ENCODE results near the gene STAM. TPM values are rescaled to one million over a fixed set of nuclear protein-coding genes. Genes with fewer than 3 reads are reported as not detected.
"Not testable (repeated sequence)": the region's sequence is repeated elsewhere in the genome, so short reads cannot be mapped to it uniquely, and the experiment has no call there.

Gene STAM
- polyA plus RNA-seq, 5 donors = 30.5 to 43.9 (median 36.4) TPM

DNA sequence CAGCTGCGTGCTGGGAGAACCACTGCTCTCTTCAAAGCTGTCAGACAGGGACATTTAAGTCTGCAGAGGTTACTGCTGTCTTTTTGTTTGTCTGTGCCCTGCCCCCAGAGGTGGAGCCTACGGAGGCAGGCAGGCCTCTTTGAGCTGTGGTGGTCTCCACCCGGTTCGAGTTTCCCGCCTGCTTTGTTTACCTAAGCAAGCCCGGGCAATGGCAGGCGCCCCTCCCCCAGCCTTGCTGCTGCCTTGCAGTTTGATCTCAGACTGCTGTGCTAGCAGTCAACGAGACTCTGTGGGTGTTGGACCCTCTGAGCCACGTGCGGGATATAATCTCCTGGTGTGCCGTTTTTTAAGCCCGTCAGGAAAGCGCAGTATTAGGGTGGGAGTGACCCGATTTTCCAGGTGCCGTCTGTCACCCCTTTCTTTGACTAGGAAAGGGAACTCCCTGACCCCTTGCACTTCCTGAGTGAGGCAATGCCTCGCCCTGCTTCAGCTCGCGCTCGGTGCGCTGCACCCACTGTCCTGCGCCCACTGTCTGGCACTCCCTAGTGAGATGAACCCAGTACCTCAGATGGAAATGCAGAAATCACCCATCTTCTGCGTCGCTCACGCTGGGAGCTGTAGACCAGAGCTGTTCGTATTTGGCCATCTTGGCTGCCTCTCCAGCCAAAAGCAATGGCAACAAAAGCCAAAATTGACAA, 78.5 kb downstream of the STAM start:
- not testable (repeated sequence) for DNase-seq

DNA sequence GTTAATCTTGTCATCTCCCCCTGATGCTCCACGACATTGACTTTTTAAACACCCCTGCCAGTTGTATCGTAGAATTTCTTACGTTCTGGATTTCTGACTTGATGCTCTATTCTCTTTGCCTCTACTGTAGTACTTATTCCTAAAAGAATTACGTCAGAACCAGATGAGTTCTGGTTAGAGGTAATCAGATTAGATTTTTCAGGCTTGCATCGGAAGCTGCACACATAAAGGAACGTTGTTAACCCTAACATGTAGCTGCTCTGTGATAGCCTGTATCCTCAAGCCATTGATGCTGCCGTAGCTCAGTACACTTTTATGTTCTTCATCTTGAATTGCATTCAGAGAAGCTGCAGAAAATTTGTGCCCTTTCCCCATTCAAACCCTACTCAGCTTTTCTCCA, 81.8 kb downstream of the STAM start:
- no peak for DNase-seq

DNA sequence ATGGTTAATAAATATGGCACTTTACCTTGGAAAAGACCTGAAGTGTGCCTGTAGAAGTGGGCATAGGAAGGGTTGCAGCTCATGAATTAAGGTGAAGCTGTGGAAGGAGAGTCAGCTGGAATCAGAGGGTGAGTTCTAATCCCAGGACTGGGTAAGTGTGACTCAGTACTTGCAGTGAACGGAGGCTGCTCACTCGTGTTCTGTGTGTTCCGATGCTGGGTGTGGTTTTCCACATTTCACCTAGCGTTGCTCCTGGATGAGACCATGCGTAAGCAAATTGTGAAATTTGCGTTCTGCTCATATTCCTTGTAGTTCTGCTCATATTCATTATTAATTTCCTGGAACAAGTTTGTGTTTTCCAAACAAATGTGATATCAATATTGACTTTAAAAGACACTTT, 85.7 kb downstream of the STAM start:
- no peak for DNase-seq

DNA sequence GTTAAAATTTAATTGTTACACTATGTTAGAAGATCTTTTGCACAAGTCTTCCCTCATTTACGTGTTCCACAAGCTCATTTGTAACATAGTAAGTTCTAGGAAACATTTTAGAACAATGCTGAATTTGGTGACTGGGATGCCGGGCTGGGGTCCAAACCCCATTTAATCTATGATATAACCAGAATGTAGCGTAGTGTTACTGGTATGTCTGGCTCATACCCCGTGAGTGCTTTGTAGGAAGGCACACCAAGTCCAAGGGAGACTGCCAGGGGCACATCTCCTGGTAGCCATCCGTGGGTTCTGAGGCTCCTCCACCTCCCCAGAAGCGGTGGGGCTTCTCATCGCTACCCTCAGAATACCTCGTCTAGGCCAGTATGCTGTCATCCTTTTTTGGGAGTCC, 86.7 kb downstream of the STAM start:
- DNase-seq = no peak

DNA sequence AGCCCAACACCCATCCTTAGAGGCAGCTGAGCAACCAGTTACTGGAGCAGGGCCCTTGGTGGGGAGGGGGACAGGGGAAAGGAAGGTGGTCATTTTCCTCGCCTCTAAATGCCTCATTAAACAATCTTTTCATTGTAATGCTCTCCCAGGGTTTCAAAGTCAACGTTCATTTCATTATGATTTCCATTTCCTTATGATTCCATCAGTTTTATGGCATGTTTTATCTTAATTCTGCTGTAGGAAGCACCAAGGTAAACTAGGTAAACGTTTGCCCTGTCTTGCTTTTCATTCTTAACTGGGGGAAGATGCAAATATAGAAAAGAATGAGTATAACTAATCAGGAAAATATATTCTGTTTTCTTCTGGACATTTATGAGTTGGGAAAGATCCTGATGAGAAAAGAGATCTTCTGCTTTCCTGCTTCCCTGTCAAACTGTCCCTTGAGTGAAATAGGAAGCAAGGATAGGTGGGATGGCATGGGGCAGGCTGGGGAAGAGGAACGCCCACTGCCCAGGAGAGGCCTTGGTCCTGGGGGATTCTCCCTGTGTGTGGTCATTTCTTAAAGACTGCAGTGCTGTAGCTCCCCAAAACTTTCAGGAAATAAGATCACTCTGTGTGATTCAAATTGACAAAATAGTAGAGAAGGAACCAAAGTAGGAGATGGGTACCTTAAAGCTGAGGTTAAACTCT, 87.5 kb downstream of the STAM start:
- DNase-seq = no peak

DNA sequence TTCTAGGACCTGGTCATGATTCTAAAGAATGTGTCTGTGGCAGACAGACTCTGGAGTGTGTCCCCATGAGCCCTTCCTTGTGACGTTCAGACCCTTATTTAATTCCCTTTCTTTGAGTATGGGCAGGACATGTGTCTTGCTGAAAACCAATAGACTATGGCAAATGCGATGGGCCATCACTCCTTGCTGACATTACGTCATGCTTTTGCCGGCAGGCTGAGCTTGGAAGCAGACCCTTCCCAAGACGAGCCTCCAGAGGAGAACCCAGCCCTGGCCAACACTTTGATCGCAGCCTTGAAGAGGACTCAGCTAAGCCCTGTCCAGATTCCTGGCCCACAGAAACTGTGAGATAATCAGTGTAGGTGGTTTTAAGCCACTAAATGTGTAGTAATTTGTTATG, 89.7 kb downstream of the STAM start:
- DNase-seq = no peak

DNA sequence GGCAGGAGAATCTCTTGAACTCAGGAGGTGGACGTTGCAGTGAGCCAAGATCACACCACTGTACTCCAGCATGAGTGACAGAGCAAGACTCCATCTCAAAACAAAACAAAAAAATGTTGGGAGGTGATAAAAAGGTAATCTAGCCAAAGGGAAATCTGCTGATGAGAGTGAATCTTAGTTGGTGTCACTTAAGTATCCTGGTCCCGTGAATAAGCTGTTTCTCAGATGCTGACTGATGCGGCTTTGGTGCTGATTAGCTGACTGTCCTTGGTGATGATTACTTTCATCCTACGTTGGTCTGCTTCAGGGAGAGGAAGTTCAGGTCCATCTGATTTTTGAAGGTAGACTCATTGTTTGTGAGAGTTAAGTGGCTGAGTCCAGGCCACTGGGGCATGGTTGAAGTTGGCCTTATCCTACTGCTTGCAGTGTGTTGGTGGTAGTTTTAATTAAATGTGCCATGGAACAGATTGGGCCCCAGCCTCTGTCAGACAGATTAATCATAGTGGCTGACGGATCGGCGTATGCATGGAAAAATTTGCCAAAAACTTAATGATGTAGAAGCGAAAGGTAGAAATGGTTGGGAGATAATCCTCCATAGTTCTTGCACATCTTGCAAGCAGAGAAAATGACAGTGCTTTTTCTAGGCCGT, 90.6 kb downstream of the STAM start:
- DNase-seq = no peak

DNA sequence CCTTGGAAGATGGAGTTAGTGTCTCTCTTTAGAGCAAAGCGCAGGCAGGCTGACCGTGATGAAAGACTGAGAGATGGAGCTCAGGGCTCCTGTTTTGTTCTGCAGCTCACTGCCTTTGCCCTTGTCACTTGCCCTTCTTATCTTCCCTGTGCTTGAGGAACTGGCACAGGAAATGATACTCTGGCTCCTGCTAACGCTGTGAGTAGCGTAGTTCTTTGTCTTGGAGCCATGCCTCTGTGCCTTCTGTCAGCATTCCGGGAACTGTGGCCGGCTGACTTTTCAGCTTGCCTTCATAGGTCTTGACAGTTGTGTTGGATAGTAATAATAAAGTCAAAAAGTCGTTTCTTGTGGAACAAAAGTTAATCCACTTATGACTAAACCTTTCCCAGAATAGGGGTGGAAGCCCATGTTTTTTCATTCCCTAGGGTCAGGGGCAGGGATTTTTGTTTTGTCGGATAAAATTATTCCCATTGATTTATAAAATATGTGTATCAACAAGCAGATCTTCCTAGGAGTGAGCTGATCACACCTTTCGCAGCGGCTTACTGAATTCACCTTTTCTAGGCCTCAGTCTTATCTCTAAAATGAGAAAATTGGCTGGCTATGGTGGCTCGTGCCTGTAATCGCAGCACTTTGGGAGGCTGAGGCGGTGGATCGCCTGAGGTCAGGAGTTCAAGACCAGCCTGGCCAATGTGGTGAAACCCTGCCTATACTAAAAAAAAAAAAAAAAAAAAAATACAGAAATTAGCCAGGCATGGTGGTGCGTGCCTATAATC, 91.4 kb downstream of the STAM start:
- DNase-seq = no peak

DNA sequence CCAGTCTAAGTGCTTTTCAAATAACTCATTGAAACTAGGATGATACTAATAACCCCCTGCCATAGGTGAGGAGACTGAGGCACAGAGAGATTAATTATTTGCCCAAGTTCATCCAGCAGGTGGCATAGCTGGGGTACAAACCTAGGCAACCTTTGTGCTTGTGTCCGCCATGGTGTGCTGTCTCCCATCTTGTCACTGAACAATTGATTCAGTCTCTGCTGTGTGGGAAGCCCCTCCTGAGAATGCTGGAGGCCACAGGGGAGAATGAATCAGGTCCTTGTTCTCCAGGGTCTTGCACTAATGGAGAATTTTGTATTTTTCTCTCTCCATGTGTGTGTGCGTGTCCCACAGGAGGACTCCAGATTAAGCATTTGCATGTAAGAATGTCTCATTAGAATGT, 92.3 kb downstream of the STAM start:
- DNase-seq = no peak

DNA sequence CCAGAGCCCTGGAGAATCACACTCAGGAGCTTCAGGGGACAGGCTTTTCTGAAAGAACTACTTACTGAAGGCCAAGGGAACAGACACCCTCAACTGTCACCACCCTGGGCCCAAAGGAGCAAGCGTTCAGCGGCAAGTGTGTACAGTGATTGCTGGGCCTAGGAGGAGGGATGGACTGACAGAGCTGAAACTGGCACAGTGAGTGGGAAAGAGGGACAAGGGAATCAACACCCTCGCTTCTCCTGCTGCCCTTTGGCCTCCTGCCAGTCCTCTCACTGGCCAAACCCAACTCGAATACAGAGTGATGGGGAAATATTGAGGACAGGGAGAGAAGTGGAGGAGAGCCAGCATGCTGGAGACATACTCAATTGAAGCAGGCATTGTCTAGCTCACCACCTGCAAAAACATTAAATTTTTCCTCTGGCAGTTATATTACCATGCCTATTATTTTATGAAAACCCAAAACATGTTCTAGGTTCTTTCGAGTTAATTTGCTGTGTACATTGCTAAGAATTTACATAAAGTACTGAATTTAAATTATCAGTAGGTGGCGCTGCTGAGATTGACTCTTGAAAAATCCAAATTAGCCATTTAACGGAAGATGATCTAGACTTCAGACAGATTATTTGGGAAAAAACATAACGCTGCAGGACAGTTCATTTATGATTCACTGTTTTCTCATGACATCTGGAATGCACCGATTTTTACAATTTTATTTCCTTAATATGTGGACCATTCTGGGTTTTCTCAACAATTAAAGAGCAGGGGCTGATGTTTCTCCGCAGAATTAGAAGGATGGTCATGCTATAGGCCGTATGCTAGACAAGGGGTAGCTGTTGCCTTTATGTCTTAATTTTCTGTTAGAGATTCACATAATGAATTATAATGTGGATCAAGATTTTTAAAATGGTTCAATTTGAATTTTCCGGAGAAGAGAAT, 93.3 kb downstream of the STAM start:
- DNase-seq = no peak

DNA sequence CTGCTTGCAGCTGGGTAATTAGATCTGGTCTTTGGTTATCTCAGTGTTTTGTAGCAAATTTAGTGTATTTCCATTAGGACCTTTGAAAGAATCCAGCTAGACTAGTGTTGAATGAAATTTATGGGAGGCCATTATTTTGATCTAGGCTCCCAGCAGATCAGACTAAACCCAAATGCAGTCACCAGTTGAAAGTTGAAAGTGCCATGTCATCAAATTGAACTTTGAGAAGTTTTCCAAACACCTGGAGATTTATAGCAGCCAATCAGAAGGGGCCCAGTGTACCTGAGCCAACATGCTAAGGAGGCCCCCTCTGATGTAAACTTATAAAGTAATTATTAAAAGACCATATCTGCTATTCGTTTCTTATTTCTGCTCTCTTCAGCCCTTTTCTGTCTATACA, 96.7 kb downstream of the STAM start:
- DNase-seq = no peak

DNA sequence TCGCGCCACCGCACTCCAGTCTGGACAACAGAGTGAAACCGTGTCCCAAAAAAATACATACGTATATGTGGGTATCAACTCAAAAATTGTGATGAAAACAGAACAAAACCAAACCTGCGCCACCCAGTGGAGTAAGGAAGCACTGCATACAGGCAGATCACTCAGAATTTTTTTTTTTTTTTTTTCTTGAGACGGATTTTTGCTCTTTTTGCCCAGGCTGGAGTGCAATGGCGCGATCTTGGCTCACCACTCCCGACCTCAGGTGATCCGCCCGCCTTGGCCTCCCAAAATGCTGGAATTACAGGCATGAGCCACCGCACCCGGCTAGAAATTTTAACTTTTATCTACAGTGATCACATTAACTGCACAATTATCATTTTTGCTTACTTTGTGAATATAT, 99.0 kb downstream of the STAM start:
- DNase-seq = peak; percentile 38 to 52

DNA sequence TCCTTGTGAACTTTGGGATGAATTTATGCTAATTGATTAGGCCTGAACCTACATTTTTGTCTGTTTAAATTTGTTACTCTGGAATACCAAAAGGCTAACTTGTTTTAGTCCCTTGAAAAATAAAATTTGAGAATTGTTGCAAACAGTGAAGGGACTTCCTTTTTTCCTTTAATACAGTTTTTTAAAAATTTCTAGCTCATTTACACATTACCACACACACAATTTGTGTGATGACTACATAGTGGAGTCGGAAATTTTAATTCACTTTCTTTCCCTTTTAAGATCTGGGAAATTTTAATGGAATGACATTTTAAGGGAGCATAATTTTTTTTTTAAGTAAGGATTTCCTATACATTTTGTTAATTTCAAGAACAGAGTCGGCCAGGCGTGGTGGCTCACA, 99.5 kb downstream of the STAM start:
- DNase-seq = no peak

DNA sequence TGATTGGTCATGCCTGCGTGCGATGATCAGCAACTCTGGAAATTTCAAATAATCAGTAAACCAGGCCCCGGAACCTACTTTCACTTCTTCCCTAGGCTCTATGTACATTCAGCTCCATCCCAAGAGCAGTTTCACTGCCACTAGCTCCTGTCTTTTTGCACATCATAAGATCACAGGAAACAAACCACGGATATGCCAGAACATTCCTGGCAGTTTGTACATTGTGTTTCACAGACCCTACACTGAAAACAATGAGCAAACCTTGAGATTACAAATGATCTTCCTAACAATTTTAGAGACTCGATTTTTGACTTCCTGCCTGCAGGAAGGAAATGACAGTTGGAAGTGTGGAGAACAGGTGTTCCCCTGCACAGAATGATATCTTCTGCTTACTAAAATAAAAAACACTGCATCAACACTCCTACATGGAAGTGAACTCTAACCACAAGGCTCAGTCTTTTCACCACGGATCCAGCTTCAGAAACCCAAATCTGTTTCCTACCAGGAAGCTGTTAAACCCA, 100.5 kb downstream of the STAM start:
- no peak for DNase-seq

DNA sequence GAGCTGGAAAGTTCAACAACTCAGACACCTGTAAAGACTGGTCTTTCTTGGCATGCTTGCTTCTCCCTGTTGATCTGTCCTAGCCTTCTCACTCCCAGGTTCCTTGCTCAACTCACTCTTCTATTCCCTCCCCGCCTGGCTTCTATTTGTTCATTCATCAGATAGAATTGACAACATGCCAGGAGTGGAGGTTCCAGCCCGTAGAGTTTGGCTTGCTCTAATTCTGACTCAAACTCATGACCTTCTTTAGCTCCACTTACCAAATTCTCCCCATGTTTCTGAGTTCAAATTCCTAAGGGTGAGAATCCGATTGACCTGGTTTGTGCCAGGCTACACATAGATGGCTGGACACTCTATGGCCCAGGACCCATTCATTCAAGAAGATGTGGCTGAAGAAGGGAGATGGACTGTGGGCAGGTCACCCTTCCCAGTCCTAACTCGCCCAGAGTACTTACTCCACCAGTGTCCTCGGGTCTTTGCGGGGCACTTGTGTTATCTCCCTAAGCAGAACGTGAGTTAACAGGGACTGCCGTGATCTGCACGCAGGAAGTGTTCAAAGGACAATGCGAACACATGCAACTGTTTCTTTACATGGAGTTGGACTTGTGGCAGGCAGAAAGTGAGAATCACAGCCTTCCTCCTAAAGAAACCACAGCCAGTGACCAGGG, 104.1 kb downstream of the STAM start:
- no peak for DNase-seq

DNA sequence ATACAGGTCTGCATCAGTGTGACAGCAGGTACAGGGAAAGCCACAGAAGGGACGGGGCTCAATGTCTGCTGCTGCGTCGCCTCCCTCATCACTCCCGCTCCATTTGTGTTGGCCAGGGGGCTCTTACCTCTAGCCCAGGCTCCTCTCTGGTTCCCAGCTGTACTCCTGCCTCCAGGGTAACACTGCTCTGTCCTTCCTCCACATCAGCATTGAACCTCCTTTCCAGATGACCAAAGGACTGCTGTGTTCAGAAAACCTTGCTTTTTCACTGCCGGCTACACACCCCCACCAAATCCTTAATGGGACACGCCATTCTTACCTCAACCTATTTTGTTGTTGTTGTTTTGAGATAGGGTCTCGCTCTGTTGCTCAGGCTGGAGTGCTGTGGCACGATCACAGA, 105.9 kb downstream of the STAM start:
- DNase-seq = no peak

DNA sequence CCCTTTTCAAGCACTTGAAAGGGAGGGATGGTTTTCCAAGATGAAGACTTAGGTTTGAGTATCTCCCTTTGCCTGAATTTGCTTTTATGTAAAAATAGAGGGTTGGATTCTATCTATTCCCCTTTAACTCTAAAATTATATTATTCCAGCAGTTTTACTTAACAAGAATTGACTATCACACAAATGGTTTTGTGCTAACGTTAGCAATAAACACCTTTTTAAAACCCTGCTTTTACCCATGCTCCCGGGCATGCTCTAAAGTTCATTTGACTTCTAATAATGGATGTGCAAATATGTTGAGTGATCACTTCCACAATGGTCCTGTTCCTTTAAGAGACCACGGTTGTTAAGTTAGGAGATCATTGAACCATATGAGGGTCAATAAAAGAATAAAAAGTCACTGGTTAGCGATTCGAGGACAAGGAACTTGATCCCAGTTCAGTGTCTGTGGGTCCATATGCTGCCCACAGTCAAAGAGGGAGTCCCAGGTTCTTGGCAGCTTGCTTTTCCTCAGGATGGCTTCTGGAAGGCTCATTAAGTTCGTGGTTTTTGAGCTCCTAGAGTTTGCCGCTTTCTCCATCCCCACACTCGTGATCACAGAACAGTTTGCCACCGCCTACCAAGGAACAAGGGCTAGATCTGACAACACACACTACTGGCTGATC, 108.0 kb downstream of the STAM start, which contains the start of gene TMEM236:
TSS of gene TMEM236 (plus strand) at position 421 of the 665 bp plus-strand sequence. CDS start at position 516, 95 bp downstream.
- no peak for DNase-seq

DNA sequence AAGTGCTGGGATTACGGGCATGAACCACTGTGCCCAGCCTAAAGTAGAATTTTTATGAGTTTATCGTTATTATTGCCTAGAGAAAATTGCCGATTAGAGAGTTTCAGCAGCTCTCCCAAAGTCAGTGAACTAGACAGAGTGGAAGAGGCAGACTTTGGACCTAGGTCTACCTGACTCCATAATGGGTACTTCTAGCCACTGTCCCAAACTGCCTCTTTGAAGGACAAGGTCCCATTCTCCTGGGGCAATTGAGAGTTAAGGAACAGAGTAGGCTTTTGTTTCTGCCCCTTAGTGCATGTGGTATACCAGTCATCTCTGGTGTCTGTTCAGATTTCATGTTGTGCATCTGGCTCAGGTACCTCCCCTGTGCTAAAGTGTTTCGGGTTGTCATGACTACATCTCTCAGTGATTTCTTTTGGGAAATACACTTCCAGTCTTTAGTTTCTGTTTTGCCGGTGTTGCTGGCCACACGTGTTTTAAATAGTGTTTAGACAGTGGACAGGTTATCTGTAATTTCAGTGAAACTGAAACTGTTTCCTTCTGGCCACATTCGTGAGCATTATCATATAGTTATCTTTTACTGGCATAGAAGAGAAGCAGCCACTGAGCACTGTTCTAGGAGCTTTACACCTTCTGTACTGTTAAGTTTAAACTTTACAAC, 112.7 kb downstream of the STAM start:
- no peak for DNase-seq

DNA sequence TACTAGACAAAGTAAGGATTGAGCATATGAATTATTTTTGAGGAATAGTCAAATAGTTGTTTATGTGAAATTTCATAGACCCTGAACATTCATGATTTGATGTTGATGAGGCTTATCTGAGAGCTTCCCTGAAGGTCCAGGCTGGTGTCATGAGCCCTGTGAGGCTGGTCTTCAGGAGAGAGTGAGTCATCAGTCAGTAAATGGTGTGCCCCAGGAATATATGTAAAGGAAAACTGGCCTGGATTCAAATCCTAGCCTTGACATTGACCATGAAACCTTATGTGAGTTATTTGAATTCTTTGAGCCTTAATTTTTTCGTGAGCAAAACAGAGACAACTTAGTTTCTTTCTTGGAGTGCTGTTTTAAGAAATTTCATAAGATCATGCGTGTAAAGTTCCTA, 114.2 kb downstream of the STAM start:
- no peak for DNase-seq

All from right lung (tissue), 5 donors.